ENCODE results near the gene WDSUB1. TPM values are rescaled to one million over a fixed set of nuclear protein-coding genes. Genes with fewer than 3 reads are reported as not detected.

Gene WDSUB1
- total RNA-seq, 1 experiment from 2014 or later: 16.5 TPM

- H3K36me3 Mint-ChIP-seq (ENCODE audit: insufficient read depth, unreplicated experiment): peaks cover 28% of the 10 kb centered on the region
- TF ChIP-seq, protein P1, sequence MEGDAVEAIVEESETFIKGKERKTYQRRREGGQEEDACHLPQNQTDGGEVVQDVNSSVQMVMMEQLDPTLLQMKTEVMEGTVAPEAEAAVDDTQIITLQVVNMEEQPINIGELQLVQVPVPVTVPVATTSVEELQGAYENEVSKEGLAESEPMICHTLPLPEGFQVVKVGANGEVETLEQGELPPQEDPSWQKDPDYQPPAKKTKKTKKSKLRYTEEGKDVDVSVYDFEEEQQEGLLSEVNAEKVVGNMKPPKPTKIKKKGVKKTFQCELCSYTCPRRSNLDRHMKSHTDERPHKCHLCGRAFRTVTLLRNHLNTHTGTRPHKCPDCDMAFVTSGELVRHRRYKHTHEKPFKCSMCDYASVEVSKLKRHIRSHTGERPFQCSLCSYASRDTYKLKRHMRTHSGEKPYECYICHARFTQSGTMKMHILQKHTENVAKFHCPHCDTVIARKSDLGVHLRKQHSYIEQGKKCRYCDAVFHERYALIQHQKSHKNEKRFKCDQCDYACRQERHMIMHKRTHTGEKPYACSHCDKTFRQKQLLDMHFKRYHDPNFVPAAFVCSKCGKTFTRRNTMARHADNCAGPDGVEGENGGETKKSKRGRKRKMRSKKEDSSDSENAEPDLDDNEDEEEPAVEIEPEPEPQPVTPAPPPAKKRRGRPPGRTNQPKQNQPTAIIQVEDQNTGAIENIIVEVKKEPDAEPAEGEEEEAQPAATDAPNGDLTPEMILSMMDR (IDR thresholded peaks at IDR 0.05; ENCODE audit: insufficient read depth in 1 of 2, low read depth in 1 of 2, low read length in 1 of 2, severe bottlenecking in 1 of 2, unreplicated experiment in 1 of 2): no peak
- POLR2A ChIA-PET: no interaction called here
- H3K9me3 Mint-ChIP-seq (ENCODE audit: unreplicated experiment): no peaks in the 10 kb centered on the region
- intact Hi-C loops (cut with micrococcal nuclease; ENCODE audit: unreplicated experiment): loop anchor here (5.0 kb wide), 1 partner anchor 1358 kb away; no protein-coding TSS in a partner anchor
- Histone ChIP-seq H3K9me3 (no peaks in the 10 kb centered on the region), H3K4me1 (no peaks in the 10 kb centered on the region), H3K4me3 (ENCODE audit: low read depth, low read length) (no peak overlapping the region), H3K36me3 (ENCODE audit: control insufficient read depth, insufficient read depth, low read length) (no peaks in the 10 kb centered on the region; the same call in 1 of the 2 replicates), H3K27me3 (replicated peaks; ENCODE audit: control insufficient read depth, insufficient read depth, low read length) (no peaks in the 10 kb centered on the region)
- CTCF ChIA-PET: no interaction called here
- no peaks in the 10 kb centered on the region for H3K4me1 Mint-ChIP-seq (ENCODE audit: low read depth, unreplicated experiment)
- no TSS peak for BruUV-seq (replicated peaks)
- no peaks in the 10 kb centered on the region for H3K27me3 Mint-ChIP-seq (ENCODE audit: insufficient read depth, unreplicated experiment)
- no peak for DNase-seq
- no peak overlapping the region for H3K4me3 Mint-ChIP-seq (ENCODE audit: unreplicated experiment)
- H3K27ac Mint-ChIP-seq (ENCODE audit: unreplicated experiment): no peak overlapping the region
These were observed 86.0 kb downstream of the WDSUB1 start for GRCh38 chr2:159200498-159200897.

GRCh38 chr2:159199761-159200465 is 86.6 kb downstream of the WDSUB1 start:
- H3K4me3 ChIP-seq (ENCODE audit: low read depth, low read length): no peak overlapping the region
- no peaks in the 10 kb centered on the region for H3K4me1 ChIP-seq
- Mint-ChIP-seq H3K4me3 (ENCODE audit: unreplicated experiment) (no peak overlapping the region), H3K27me3 (ENCODE audit: insufficient read depth, unreplicated experiment) (no peaks in the 10 kb centered on the region), H3K36me3 (ENCODE audit: insufficient read depth, unreplicated experiment) (peaks cover 30% of the 10 kb centered on the region), H3K4me1 (ENCODE audit: low read depth, unreplicated experiment) (no peaks in the 10 kb centered on the region), H3K9me3 (ENCODE audit: unreplicated experiment) (no peaks in the 10 kb centered on the region), H3K27ac (ENCODE audit: unreplicated experiment) (no peak overlapping the region)
- no peaks in the 10 kb centered on the region for H3K9me3 ChIP-seq
- no TSS peak for BruUV-seq (replicated peaks)
- TF ChIP-seq, protein P1 (IDR thresholded peaks at IDR 0.05; ENCODE audit: insufficient read depth in 1 of 2, low read depth in 1 of 2, low read length in 1 of 2, severe bottlenecking in 1 of 2, unreplicated experiment in 1 of 2): no peak
- DNase-seq: no peak
- no peaks in the 10 kb centered on the region; the same call in 1 of the 2 replicates for H3K36me3 ChIP-seq (ENCODE audit: control insufficient read depth, insufficient read depth, low read length)
- ChIA-PET POLR2A (no interaction called here), CTCF (interaction anchor here (0.8 kb wide), 1 partner anchor 164 kb away, joined by 3 read pairs; no protein-coding TSS in a partner anchor)
- intact Hi-C loops (cut with micrococcal nuclease; ENCODE audit: unreplicated experiment): loop anchor here (5.0 kb wide), 1 partner anchor 1358 kb away; no protein-coding TSS in a partner anchor
- no peaks in the 10 kb centered on the region for H3K27me3 ChIP-seq (replicated peaks; ENCODE audit: control insufficient read depth, insufficient read depth, low read length)

DNA sequence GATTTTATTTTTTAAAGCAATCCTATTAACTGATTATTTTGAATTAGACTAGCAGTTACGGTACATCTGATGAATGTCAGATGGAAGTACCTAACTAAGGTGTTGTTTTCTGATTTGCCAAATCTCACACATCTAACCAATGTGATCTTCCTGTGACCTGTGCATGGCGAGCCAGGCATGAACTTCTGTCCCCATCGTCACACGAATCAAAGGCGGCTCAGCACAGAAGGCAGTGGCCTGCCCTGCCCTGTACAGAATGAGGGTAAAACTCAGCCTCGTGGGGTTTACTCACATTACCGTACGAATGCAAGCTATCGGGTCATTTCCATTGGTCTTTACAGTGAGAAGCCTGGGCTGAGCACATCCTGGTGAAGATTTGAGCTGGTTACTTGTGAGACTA is 87.3 kb downstream of the WDSUB1 start:
- Mint-ChIP-seq H3K36me3 (ENCODE audit: insufficient read depth, unreplicated experiment) (peaks cover 36% of the 10 kb centered on the region), H3K27ac (ENCODE audit: unreplicated experiment) (no peak overlapping the region), H3K4me1 (ENCODE audit: low read depth, unreplicated experiment) (no peaks in the 10 kb centered on the region), H3K9me3 (ENCODE audit: unreplicated experiment) (no peaks in the 10 kb centered on the region), H3K27me3 (ENCODE audit: insufficient read depth, unreplicated experiment) (no peaks in the 10 kb centered on the region), H3K4me3 (ENCODE audit: unreplicated experiment) (no peak overlapping the region)
- DNase-seq: no peak
- H3K9me3 ChIP-seq: no peaks in the 10 kb centered on the region
- no TSS peak for BruUV-seq (replicated peaks)
- ChIA-PET CTCF (interaction anchor here (0.8 kb wide), 1 partner anchor 163 kb away, joined by 3 read pairs; no protein-coding TSS in a partner anchor), POLR2A (no interaction called here)
- no peak overlapping the region for H3K4me3 ChIP-seq (ENCODE audit: low read depth, low read length)
- no peaks in the 10 kb centered on the region for H3K27me3 ChIP-seq (replicated peaks; ENCODE audit: control insufficient read depth, insufficient read depth, low read length)
- intact Hi-C loops (cut with micrococcal nuclease; ENCODE audit: unreplicated experiment): no loop called here
- no peaks in the 10 kb centered on the region; the same call in 1 of the 2 replicates for H3K36me3 ChIP-seq (ENCODE audit: control insufficient read depth, insufficient read depth, low read length)
- TF ChIP-seq, protein P1 (IDR thresholded peaks at IDR 0.05; ENCODE audit: insufficient read depth in 1 of 2, low read depth in 1 of 2, low read length in 1 of 2, severe bottlenecking in 1 of 2, unreplicated experiment in 1 of 2): no peak
- H3K4me1 ChIP-seq: no peaks in the 10 kb centered on the region

Measured in Caco-2 (cell line).